Neutrophil (primary cell): Measurements from ENCODE around the gene SNX5.

ENCODE experiments used
- H3K27ac ChIP-seq: fragments of 200-600 bp; sonication (generic); 2 replicates; pipeline ENCODE4 v1.5.1; 2016; ENCODE audit warnings: mild to moderate bottlenecking, moderate library complexity
- H3K27me3 ChIP-seq: fragments of 200-600 bp; sonication (generic); 2 replicates; pipeline ENCODE4 v1.6.0; 2016; ENCODE audit warnings: mild to moderate bottlenecking
- H3K36me3 ChIP-seq: fragments of 200-600 bp; sonication (generic); 2 replicates; pipeline ENCODE4 v1.5.1; 2017
- H3K4me1 ChIP-seq, 2 experiments: fragments of 200-600 bp in 1 of 2; sonication (generic) in 1 of 2; 1 replicate in 1 of 2; 2 replicates in 1 of 2; pipeline versions ENCODE4 v1.5.1 to v1.6.1; 2013 to 2016; ENCODE audit warnings: low read depth in 1 of 2, low read length in 1 of 2, mild to moderate bottlenecking in 1 of 2, moderate library complexity in 1 of 2; ENCODE audit not compliant: control insufficient read depth in 1 of 2, insufficient read depth in 1 of 2
- H3K4me3 ChIP-seq, 2 experiments: fragments of 200-600 bp in 1 of 2; sonication (generic) in 1 of 2; 1 replicate in 1 of 2; 2 replicates in 1 of 2; pipeline ENCODE4 v1.5.1; 2013 to 2016; ENCODE audit warnings: low read depth in 1 of 2, low read length in 1 of 2, mild to moderate bottlenecking in 1 of 2, moderate library complexity in 1 of 2
- H3K9me3 ChIP-seq: fragments of 200-600 bp; sonication (generic); 2 replicates; pipeline ENCODE4 v1.5.1; 2016
- CTCF ChIP-seq: fragments of 200-600 bp; sonication (generic); IDR thresholded peaks from 2 replicates; pipeline ENCODE4 v1.5.1; 2016; ENCODE audit warnings: antibody characterized with exemption

SNX5 gene

GRCh38 chr20:18011951-18012645 lies 43.5 kb upstream of the SNX5 start:
- H3K36me3 ChIP-seq = no peaks in the 10 kb centered on the region
- no peak overlapping the region for H3K27ac ChIP-seq
- H3K4me3 ChIP-seq = no peak overlapping the region
- H3K27me3 ChIP-seq = no peaks in the 10 kb centered on the region
- no peak for TF ChIP-seq CTCF
- no peaks in the 10 kb centered on the region for H3K4me1 ChIP-seq
- H3K9me3 ChIP-seq = no peaks in the 10 kb centered on the region

- no peaks in the 10 kb centered on the region for H3K27me3 ChIP-seq
- H3K36me3 ChIP-seq = no peaks in the 10 kb centered on the region
- TF ChIP-seq CTCF = no peak
- H3K9me3 ChIP-seq = no peaks in the 10 kb centered on the region
- H3K27ac ChIP-seq = no peak overlapping the region
- no peaks in the 10 kb centered on the region for H3K4me1 ChIP-seq
- H3K4me3 ChIP-seq = no peak overlapping the region
Observed at GRCh38 chr20:18011482-18011881, 42.9 kb upstream of the SNX5 start.

GRCh38 chr20:18009116-18009515 lies 40.5 kb upstream of the SNX5 start:
- Histone ChIP-seq H3K36me3 (no peaks in the 10 kb centered on the region), H3K4me3 (no peak overlapping the region), H3K4me1 (no peaks in the 10 kb centered on the region), H3K9me3 (no peaks in the 10 kb centered on the region), H3K27me3 (no peaks in the 10 kb centered on the region), H3K27ac (no peak overlapping the region)
- no peak for TF ChIP-seq CTCF

- no peaks in the 10 kb centered on the region for H3K27me3 ChIP-seq
- H3K4me1 ChIP-seq = no peaks in the 10 kb centered on the region
- no peak for TF ChIP-seq CTCF
- H3K9me3 ChIP-seq = no peaks in the 10 kb centered on the region
- H3K36me3 ChIP-seq = no peaks in the 10 kb centered on the region
- H3K4me3 ChIP-seq = no peak overlapping the region
- no peak overlapping the region for H3K27ac ChIP-seq
Observed at GRCh38 chr20:18007534-18008292, 39.1 kb upstream of the SNX5 start.

GRCh38 chr20:18006684-18007083 lies 38.1 kb upstream of the SNX5 start:
- Histone ChIP-seq H3K27me3 (no peaks in the 10 kb centered on the region), H3K4me3 (no peak overlapping the region), H3K9me3 (no peaks in the 10 kb centered on the region), H3K36me3 (no peaks in the 10 kb centered on the region), H3K27ac (no peak overlapping the region), H3K4me1 (no peaks in the 10 kb centered on the region)
- TF ChIP-seq CTCF = no peak
